ENCODE results near the gene ATXN7L2.

ATXN7L2 gene

DNA sequence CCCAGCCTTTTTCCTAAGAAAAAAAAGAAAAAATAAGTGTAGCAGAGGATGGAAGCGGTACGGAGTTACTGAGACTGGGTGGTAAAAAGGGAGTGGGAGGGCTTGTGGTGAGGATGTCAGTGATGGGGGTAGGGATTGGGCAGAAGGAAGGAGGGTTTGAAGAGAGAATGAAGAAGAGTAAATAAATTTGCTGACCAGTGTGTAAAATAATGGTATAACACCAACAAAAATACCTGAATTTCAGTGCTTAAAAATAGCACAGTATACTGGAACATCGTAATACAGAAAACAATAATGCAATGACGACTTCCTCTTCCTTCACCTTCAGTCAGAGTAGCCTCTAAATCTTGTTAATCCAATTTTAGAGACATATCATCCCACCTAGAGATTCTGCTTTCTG, 36.2 kb upstream of the ATXN7L2 start:
- DNase-seq (ENCODE audit: low read depth, low spot score): no peak
- in situ Hi-C loops (cut with HindIII; ENCODE audit: low sequenced_read_pairs): no loop called here
- H3K4me3 ChIP-seq (ENCODE audit: low read depth, low read length): no peak overlapping the region
- TF ChIP-seq, protein P1, sequence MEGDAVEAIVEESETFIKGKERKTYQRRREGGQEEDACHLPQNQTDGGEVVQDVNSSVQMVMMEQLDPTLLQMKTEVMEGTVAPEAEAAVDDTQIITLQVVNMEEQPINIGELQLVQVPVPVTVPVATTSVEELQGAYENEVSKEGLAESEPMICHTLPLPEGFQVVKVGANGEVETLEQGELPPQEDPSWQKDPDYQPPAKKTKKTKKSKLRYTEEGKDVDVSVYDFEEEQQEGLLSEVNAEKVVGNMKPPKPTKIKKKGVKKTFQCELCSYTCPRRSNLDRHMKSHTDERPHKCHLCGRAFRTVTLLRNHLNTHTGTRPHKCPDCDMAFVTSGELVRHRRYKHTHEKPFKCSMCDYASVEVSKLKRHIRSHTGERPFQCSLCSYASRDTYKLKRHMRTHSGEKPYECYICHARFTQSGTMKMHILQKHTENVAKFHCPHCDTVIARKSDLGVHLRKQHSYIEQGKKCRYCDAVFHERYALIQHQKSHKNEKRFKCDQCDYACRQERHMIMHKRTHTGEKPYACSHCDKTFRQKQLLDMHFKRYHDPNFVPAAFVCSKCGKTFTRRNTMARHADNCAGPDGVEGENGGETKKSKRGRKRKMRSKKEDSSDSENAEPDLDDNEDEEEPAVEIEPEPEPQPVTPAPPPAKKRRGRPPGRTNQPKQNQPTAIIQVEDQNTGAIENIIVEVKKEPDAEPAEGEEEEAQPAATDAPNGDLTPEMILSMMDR (IDR thresholded peaks at IDR 0.05; ENCODE audit: low read depth, low read length): no peak

DNA sequence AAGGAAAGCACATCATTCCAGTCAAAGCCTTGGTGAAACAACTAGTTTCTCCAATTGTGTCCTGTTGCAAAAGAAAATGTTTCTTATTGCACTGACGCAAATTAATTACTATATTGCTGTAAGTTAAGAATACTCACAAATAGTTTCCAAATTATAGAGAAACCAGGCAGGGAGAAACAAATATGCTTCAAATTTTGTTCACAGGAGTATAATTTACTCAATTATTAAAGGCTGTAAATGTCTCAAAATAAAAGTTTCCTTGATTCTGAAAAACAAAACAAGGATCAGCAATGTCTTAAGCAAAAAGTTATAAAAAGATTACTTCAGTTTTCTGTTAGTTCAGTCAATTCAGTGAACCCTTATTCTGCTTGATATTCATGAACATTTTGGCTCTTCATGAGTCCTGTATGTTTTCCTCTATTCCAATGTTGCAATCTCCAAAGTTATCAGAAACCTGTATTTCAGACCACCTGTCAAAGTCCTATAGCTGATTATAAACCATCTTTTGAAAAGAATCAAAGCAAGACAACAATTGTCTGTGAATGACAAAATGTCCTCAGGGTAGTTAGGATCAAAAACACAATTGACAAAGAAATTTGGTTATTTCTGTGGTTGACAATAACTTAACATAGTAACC, 29.1 kb upstream of the ATXN7L2 start:
- DNase-seq (ENCODE audit: low read depth, low spot score): peak; percentile 6
- in situ Hi-C loops (cut with HindIII; ENCODE audit: low sequenced_read_pairs): no loop called here
- TF ChIP-seq, protein P1 (IDR thresholded peaks at IDR 0.05; ENCODE audit: low read depth, low read length): no peak
- H3K4me3 ChIP-seq (ENCODE audit: low read depth, low read length): no peak overlapping the region

DNA sequence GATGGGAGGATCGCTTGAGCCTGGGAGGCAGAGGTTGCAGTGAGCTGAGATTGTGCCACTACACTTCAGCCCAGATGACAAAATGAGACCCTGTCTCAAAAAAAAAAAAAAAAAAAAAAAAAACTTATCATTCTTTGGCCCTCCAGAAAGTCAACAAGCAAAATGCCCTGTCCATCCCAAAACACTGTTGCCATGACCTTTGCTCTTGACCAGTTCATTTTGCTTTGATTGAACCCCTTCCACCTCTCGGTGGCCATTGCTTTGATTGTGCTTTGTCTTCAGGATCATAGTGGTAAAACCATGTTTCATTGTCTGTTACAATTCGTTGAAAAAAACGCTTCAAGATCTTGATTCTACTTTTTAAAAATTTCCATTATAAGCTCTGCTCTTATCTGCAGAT, 25.9 kb upstream of the ATXN7L2 start:
- no peak for DNase-seq (ENCODE audit: low read depth, low spot score)
- TF ChIP-seq, protein P1 (IDR thresholded peaks at IDR 0.05; ENCODE audit: low read depth, low read length): no peak
- no peak overlapping the region for H3K4me3 ChIP-seq (ENCODE audit: low read depth, low read length)
- in situ Hi-C loops (cut with HindIII; ENCODE audit: low sequenced_read_pairs): no loop called here

DNA sequence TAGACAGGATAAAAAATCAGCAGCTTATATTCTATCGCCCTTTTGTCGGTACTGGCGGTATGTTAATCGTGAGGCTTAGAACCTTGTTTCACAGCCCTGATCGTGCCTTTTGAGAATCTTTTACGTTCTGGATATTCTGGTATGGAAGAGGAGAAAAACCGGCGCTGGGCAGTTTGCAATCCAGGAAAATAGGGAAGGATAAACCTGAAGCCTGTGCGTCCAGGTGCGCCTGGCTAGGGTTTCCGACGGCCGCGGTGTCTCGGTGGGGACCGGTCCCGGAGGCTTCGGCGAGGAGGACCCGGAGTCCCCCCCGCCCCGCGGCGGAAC, 17.6 kb upstream of the ATXN7L2 start:
- TF ChIP-seq, protein P1 (IDR thresholded peaks at IDR 0.05; ENCODE audit: low read depth, low read length): no peak
- peak overlapping the region; percentile 37 for H3K4me3 ChIP-seq (ENCODE audit: low read depth, low read length)
- no peak for DNase-seq (ENCODE audit: low read depth, low spot score)
- in situ Hi-C loops (cut with HindIII; ENCODE audit: low sequenced_read_pairs): no loop called here

DNA sequence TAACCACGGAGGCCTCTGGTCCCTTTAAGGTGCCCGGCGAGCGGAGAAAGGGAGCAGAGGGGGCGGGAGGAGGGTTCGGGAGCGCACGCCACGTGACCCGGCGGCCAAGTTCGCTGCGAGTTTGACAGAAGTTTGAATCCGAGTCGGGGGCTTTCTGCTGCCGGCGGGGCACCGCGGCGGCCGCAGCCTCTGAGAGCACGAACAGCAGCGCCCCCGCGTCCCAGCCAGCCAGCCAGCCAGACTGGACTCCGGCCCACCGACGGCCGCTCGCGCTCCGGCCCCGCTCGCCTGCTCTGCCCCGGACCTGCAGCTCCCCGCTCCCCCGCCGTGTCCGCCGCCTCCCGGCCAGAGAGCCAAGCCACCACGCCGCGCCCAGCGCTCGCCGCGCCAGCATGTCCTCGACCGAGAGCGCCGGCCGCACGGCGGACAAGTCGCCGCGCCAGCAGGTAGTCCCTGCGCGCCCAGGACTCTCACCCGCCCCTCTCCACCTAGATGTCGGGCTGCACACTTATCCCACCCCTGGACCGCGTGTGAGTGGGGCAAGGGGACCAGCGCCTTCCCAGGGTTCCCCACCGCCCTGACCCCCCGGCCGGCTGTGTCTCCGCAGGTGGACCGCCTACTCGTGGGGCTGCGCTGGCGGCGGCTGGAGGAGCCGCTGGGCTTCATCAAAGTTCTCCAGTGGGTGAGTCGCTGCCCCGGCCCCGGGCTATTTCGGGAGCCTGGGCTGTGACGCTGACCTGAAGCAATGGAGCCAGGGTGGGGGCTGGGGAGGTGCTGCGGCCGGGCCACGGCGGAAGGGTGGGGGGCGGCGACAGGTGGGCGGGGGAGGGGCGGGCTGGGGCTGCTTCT, 17.0 kb upstream of the ATXN7L2 start, which contains the start of gene SYPL2:
SYPL2 (plus strand) TSS at position 95 of the 849 bp plus-strand sequence; CDS start at position 393, 298 bp downstream.
- DNase-seq (ENCODE audit: low read depth, low spot score): no peak

DNA sequence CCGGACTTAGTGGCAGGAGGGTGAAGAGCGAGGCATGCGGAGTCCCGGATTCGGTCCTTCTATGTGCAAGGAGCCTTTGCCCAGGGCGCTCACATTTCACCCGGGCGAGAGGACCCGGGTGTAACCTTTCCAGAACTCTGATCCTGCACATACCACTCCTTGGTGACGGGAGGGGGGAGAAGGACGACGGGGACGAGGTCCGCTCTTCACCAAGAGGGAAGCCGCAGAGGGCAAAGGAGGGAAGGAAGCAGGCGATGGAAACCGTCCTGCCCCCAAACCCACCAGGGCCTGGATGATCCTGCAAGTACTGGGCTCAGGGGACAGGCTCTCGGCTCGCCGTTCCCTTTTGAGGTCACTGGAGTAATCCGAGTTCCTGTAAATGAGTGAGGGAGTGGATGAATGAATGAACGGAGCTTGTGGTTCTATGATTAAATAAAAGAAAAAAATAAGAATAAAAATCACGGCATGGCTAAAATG, 16.4 kb upstream of the ATXN7L2 start:
- in situ Hi-C loops (cut with HindIII; ENCODE audit: low sequenced_read_pairs): no loop called here
- DNase-seq (ENCODE audit: low read depth, low spot score): no peak
- no peak overlapping the region for H3K4me3 ChIP-seq (ENCODE audit: low read depth, low read length)
- TF ChIP-seq, protein P1 (IDR thresholded peaks at IDR 0.05; ENCODE audit: low read depth, low read length): no peak

More for the DNA sequence above, 17.0 kb upstream of the ATXN7L2 start, which contains the start of gene SYPL2:
- TF ChIP-seq, protein P1 (IDR thresholded peaks at IDR 0.05; ENCODE audit: low read depth, low read length): no peak
- in situ Hi-C loops (cut with HindIII; ENCODE audit: low sequenced_read_pairs): no loop called here
- H3K4me3 ChIP-seq (ENCODE audit: low read depth, low read length): peak within 1 kb of the TSS; percentile 37
